ENCODE measurements around the gene THOC2. TPM values are rescaled to one million over a fixed set of nuclear protein-coding genes. Genes with fewer than 3 reads are reported as not detected.

The THOC2 gene
- total and polyA plus RNA-seq, 9 of the 15 experiments (the other 6 are each of a cell fraction or from before 2014, with no cell fraction given), result 131 to 234 (median 192) TPM

DNA sequence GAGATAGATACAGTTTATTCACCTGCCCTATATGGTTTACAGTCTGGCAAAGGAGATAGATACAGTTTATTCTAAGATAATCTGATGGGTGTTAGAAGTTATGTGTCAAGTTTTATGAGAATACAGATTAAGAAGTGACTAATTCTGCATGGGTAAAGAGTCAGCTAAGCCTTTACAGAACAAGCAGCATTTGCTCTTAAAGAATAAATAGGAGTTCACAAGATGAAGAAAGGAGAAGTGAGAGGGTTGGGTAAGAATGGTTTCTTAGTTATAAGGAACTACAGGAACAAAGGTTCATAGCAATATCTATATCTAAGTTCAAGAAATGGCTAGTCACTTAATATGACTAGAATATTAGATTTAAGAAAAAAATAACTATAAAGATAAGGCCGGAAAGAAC lies 47.6 kb downstream of the THOC2 start:
- H3K36me3 ChIP-seq (ENCODE audit: control insufficient read depth, insufficient read depth, low read length), result peaks cover 87% of the 10 kb centered on the region; the same call in 2 of the 3 replicates
- H3K4me3 ChIP-seq, result no peak overlapping the region
- H3K9me3 ChIP-seq (replicated peaks; ENCODE audit: control insufficient read depth, insufficient read depth, low read depth, low read length), result no peaks in the 10 kb centered on the region
- H4K20me1 ChIP-seq (replicated peaks; ENCODE audit: control insufficient read depth, insufficient read depth, low read length), result no peaks in the 10 kb centered on the region
- intact Hi-C loops (cut with micrococcal nuclease) (no loop called here), in situ Hi-C loops (cut with MboI) (no loop called here)
- no peak overlapping the region for H3K4me2 ChIP-seq (ENCODE audit: insufficient read depth, low read length)
- no peak overlapping the region for H2AFZ ChIP-seq (ENCODE audit: low read depth, low read length)
- H3K9me1 ChIP-seq (ENCODE audit: control insufficient read depth, insufficient read depth, low read length), result no peaks in the 10 kb centered on the region
- ATAC-seq (no peak), FAIRE-seq (no peak), DNase-seq (ENCODE audit: extremely low read depth in 1 of 4, low spot score in 3 of 4) (no peak)
- 100% methylated on average over 1 of the region's 1 CpG for WGBS (ENCODE audit: insufficient coverage, low coverage, missing lambda C conversion rate)
- no peak overlapping the region for H3K9ac ChIP-seq (ENCODE audit: insufficient read depth in 1 of 2, low read depth in 2 of 2, low read length in 2 of 2)
- H3K79me2 ChIP-seq (ENCODE audit: control insufficient read depth, insufficient read depth, low read length), result peaks cover 11% of the 10 kb centered on the region; the same call in 2 of the 3 replicates
- no TSS peak for BruUV-seq (replicated peaks)
- no peak overlapping the region for H3K27ac ChIP-seq (ENCODE audit: extremely low read depth, low read depth, low read length)
- TF ChIP-seq EP300 (IDR thresholded peaks at IDR 0.05; ENCODE audit: low read length) (no peak), EHMT2 (IDR thresholded peaks at IDR 0.05) (no peak), TAF7 (tag; IDR thresholded peaks at IDR 0.05) (no peak), CEBPZ (IDR thresholded peaks at IDR 0.05; ENCODE audit: borderline replicate concordance, low read depth, low read length) (no peak), HDGF (IDR thresholded peaks at IDR 0.05) (no peak), GATA2 (CRISPR knock-in tag; IDR thresholded peaks at IDR 0.05) (no peak), ZNF133 (CRISPR knock-in tag; IDR thresholded peaks at IDR 0.05) (no peak), PML (IDR thresholded peaks at IDR 0.05; ENCODE audit: low read length) (no peak), SMAD1 (IDR thresholded peaks at IDR 0.05; ENCODE audit: low read depth, low read length, partially characterized antibody) (no peak), FOS (IDR thresholded peaks at IDR 0.05; ENCODE audit: extremely low read depth, insufficient read length) (no peak), HNRNPH1 (optimal IDR thresholded peaks at IDR 0.05; ENCODE audit: low read depth, low read length) (no peak), RB1 (IDR thresholded peaks at IDR 0.05; ENCODE audit: low read depth) (no peak), GTF2E2 (tag; IDR thresholded peaks at IDR 0.05) (no peak), POLR2A (conservative IDR thresholded peaks at IDR 0.05) (no peak)
- TF ChIP-seq, protein P1, sequence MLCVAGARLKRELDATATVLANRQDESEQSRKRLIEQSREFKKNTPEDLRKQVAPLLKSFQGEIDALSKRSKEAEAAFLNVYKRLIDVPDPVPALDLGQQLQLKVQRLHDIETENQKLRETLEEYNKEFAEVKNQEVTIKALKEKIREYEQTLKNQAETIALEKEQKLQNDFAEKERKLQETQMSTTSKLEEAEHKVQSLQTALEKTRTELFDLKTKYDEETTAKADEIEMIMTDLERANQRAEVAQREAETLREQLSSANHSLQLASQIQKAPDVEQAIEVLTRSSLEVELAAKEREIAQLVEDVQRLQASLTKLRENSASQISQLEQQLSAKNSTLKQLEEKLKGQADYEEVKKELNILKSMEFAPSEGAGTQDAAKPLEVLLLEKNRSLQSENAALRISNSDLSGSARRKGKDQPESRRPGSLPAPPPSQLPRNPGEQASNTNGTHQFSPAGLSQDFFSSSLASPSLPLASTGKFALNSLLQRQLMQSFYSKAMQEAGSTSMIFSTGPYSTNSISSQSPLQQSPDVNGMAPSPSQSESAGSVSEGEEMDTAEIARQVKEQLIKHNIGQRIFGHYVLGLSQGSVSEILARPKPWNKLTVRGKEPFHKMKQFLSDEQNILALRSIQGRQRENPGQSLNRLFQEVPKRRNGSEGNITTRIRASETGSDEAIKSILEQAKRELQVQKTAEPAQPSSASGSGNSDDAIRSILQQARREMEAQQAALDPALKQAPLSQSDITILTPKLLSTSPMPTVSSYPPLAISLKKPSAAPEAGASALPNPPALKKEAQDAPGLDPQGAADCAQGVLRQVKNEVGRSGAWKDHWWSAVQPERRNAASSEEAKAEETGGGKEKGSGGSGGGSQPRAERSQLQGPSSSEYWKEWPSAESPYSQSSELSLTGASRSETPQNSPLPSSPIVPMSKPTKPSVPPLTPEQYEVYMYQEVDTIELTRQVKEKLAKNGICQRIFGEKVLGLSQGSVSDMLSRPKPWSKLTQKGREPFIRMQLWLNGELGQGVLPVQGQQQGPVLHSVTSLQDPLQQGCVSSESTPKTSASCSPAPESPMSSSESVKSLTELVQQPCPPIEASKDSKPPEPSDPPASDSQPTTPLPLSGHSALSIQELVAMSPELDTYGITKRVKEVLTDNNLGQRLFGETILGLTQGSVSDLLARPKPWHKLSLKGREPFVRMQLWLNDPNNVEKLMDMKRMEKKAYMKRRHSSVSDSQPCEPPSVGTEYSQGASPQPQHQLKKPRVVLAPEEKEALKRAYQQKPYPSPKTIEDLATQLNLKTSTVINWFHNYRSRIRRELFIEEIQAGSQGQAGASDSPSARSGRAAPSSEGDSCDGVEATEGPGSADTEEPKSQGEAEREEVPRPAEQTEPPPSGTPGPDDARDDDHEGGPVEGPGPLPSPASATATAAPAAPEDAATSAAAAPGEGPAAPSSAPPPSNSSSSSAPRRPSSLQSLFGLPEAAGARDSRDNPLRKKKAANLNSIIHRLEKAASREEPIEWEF (CRISPR knock-in tag; IDR thresholded peaks at IDR 0.05), result no peak
- H3K4me1 ChIP-seq (replicated peaks in 1 of 2; ENCODE audit: control insufficient read depth in 2 of 2, insufficient read depth in 2 of 2, low read length in 2 of 2), result no peaks in the 10 kb centered on the region
- ChIA-PET CTCF (ENCODE audit: low intra/inter-chr PET ratio) (no interaction called here), POLR2A (interaction anchor here (0.6 to 1.1 kb wide), 2 partner anchors 9 to 16 kb away, joined by 3 to 4 read pairs; no protein-coding TSS in a partner anchor)
- no peaks in the 10 kb centered on the region for H3K27me3 ChIP-seq (ENCODE audit: control insufficient read depth in 2 of 2, insufficient read depth in 2 of 2, low read length in 2 of 2)
